HG03103 (cell line): ENCODE data around the gene GNAI2.

Experiments
- ATAC-seq: cut with Tn5 transposase; IDR thresholded peaks from one replicate; pipeline ENCODE4 v1.9.1; 2021; ENCODE audit warnings: low read depth; ENCODE audit not compliant: unreplicated experiment

GNAI2 gene

GRCh38 chr3:50294492-50295403 is 58.7 kb downstream of the GNAI2 start:
- no peak for ATAC-seq

GRCh38 chr3:50295553-50296431 is 59.8 kb downstream of the GNAI2 start:
- no peak for ATAC-seq

DNA sequence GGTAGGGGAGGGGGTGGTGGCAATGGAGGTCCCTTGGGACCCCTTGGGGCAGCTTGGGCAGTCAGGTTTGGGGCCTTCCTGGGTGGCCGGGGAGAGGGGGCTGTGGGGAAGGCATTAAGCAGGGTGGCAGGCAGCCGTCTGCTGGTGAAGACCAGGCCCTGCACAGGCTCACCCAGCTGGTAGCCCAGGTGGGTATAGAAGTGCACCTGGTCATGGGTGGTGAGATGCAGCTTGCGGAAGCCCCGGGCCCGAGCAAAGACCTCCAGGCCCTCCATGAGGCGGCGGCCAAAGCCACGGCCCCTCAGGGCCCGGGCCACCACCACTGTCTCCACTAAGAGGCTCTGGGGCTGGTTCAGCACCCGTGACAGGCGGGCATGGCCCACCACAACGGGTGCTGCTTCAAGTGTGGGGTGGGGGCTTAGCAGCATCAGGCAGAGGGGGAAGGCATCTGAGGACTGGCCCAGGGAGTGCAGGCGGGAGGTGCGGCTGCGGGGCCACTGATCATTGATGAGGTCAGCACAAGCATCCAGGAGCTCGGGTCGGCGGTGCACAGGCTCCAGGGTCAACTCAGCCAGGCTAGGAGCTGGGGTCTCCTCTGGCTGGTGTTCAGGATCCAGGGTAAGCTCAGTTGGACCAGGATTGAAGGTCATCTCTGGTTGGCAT is 60.8 kb downstream of the GNAI2 start:
- ATAC-seq: no peak

GRCh38 chr3:50297384-50297775 is 61.4 kb downstream of the GNAI2 start:
- no peak for ATAC-seq

- no peak for ATAC-seq
Measured at GRCh38 chr3:50297896-50298725, 62.1 kb downstream of the GNAI2 start.

DNA sequence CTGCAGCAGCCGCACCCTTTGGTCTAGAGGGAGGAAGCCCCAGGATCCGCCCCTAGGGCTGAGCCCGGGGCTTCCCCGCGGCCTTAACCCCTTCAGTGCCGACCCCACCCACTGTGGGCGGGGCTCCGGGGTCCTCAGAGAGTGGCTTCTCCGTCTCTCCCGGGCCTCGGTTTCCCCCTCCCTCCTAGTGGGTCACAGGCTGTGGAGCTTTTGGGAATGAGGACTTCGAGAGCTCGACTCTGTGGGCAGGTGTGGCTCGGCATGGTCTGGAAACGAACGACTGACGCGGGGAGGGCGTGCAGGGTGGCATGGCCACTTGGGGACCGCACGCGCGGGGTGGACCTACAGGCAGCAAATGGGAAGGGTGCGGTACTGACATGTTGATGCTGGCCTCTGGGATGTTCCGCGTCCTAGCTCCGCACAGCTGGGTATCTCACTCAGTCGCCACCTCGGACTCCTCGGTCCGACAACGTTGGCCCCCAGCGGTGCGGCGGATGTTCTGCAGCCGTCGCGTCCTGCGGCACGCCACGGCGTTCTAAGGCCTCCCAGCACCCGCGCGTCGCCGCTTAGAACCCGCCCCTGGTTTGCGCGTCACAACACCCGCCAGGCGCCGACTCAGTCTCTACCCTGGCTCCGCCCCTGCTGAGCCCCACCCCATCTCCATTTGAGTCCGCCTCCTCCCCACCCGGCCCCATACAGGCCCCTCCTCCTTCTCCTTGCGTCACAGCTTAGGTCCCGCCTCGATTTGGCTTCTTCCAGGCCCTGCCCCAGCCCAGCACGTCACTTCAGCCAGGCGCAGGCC is 63.0 kb downstream of the GNAI2 start, which contains the start of the genes HYAL3 and NAA80:
Gene HYAL3, minus strand, starts transcription at position 570 of the 802 bp plus-strand sequence. CDS start 3,803 bp downstream, outside the sequence.
Gene NAA80, minus strand, starts transcription at position 570 of the 802 bp plus-strand sequence. CDS start 1,942 bp downstream, outside the sequence.
- ATAC-seq: peak; percentile 73

GRCh38 chr3:50299638-50299928 is 63.6 kb downstream of the GNAI2 start:
- ATAC-seq: no peak

DNA sequence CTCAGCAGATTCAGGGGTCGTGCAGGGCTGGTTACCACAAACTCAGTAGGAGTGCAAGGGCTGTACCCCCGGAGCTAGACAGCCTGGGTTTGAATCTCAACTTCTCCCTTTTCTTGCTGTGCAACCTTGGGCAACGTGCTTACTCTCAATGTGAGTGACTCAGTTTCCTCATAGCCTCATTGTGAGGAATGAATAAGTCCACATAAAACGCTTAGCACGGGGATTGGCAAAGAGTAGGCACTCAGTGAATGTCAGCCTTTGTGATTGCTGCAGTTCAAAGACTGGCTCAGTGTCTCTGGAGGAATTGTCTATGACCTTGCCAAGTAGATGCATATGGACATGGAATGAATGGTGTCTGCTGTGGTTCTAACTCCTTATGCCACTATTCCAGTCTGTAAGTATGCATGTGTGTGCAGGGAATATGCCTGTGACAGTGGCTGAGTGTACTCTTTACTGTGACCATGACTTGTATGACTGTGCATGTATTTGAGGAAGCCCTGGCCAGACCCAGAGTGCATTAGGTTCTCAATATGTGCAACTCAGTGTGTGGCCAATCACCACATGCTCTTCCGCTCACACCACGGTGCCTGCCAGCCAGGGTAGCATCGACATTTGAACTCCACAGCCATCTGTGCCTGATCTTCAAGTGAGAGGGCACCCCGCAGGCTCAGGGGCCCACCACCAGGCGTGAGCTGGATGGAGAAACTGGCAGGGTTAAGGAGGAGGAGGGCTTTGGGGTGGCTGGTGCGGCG is 64.1 kb downstream of the GNAI2 start:
- no peak for ATAC-seq

DNA sequence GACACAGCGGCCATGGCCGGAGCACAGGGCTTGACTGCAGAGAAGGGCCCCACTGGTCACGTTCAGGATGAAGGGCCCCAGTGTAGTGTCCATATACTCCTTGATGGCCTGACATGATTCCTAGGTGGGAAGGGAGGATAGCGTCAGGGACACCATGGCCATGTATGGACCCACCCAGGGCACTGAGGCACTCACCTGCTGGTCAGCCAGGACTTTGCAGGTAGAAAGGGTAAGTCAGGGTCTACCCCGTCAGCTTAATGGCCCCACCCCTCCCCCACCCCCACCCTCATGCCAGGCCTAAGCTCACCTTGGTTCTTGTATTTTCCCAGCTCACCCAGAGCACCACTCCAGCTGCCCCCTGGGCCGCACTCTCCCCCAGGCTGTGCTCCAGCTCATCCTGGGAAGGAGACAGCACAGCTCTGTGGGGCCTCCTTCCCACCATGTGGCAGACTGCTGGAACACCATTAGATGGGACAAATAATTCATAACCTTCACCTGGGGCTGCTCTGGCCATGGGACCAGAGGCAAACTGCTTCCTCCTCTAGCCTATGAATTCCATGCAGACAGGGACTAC is 64.8 kb downstream of the GNAI2 start:
- no peak for ATAC-seq

GRCh38 chr3:50302095-50303012 is 66.3 kb downstream of the GNAI2 start:
- no peak for ATAC-seq

DNA sequence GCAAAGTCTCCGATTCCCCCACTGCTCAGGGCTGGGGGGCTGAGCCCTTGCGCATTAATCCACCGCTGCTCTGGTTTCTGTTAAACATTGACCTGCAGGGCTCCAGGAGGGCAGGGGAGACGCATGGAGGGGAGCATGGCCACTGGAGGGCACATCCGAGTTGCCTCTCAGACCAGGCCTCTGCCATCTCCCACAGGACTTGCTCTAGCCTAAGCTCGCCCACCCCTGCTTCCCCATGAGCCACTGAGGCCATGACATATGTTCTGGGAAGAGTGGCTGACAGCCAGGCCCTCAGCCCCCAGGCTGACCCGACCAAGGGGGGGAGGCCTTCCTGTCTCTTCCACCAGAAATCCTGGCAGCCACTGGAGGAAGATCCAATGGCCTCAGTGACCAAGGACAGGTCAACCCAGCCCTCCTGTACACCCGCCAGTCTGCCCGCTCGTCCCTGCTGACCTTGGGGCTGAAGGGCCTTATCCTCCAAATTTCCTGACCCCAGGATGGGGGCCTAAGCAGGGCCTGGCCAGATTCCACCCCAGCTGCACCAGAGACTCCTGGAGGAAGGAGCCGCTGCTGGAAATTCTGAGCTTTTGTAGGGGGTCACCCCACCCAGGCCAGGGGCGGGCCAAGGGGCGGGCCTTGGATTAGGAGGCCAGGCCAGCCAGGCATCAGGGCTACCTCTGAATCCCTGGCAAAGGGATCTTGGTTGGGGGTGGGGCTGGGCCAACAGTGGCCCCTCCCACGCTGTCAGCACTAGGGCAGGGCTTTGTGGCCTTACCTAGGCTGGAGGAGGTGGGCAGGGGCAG is 67.2 kb downstream of the GNAI2 start, which contains the start of gene HYAL1:
Gene HYAL1, minus strand, starts transcription at position 562 of the 803 bp plus-strand sequence. CDS start 618 bp downstream, outside the sequence.
- ATAC-seq: no peak

DNA sequence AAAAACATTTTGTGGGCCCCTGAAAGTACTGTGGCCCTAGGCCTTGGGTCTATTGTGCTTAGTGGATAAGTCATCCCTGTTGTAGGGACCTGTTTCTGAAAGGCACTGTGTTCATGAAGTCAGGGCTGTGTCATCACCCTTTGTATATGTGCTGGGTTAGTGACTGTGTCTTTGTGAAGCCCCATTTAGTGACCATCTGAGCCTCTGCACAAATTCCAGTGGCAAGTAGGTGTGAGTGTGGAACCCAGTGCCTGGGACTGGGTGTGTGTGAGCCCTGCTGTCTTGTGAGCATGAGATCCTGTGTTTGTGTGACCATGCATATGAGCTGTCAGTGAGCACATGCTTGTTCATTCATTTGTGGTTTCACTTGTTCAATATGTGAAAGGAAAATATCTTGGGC is 68.6 kb downstream of the GNAI2 start:
- no peak for ATAC-seq
